Measurements from ENCODE around the gene LPAR5.

DNA sequence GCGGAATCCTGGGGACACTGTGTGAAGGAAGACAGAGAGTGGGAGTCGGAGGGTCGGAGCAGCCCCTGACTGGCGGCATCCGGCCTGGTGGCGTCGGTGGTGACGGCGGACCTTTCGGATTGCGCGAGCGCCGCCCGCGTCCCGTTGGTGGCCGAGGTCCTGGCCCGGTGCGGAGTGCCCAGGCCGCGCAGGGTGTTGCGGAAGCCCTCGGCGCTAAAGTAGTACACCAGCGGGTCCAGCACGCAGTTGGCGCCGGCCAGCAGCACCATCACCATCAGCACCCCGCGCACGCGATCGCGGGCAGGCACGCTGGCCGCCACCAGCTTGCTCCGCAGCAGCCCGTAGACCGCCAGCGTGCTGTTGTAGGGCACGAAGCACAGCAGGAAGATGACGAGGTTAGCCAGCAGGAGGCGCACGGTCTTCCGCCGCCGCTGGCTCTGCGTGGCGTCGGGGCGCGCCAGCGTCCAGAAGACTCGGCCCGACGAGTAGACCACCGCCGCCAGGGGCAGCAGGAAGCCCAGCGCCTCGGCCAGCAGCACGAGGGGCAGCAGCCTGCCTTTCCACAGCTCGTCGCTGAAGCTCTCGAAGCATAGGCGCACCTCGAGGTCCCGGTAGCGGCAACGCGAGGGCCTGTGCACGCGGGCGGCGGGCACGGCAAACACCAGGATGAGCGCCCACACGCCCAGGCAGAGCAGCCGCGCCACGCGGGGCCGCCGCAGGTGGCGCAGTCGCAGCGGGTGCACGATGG is 15.4 kb downstream of the LPAR5 start:
- no peak for TF ChIP-seq EP300 (IDR thresholded peaks at IDR 0.05; ENCODE audit: borderline replicate concordance in 1 of 2, low read depth in 1 of 2, low read length in 1 of 2)
- TF ChIP-seq EZH2phosphoT487 (IDR thresholded peaks at IDR 0.05; ENCODE audit: borderline replicate concordance, low read depth) = no peak
- no peak for TF ChIP-seq ZBTB33 (IDR thresholded peaks at IDR 0.05; ENCODE audit: borderline replicate concordance, low read depth)
- TF ChIP-seq, protein P1, sequence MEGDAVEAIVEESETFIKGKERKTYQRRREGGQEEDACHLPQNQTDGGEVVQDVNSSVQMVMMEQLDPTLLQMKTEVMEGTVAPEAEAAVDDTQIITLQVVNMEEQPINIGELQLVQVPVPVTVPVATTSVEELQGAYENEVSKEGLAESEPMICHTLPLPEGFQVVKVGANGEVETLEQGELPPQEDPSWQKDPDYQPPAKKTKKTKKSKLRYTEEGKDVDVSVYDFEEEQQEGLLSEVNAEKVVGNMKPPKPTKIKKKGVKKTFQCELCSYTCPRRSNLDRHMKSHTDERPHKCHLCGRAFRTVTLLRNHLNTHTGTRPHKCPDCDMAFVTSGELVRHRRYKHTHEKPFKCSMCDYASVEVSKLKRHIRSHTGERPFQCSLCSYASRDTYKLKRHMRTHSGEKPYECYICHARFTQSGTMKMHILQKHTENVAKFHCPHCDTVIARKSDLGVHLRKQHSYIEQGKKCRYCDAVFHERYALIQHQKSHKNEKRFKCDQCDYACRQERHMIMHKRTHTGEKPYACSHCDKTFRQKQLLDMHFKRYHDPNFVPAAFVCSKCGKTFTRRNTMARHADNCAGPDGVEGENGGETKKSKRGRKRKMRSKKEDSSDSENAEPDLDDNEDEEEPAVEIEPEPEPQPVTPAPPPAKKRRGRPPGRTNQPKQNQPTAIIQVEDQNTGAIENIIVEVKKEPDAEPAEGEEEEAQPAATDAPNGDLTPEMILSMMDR (IDR thresholded peaks at IDR 0.05) = no peak
